ENCODE results near the gene IKZF1.

- TF ChIP-seq, protein P1, sequence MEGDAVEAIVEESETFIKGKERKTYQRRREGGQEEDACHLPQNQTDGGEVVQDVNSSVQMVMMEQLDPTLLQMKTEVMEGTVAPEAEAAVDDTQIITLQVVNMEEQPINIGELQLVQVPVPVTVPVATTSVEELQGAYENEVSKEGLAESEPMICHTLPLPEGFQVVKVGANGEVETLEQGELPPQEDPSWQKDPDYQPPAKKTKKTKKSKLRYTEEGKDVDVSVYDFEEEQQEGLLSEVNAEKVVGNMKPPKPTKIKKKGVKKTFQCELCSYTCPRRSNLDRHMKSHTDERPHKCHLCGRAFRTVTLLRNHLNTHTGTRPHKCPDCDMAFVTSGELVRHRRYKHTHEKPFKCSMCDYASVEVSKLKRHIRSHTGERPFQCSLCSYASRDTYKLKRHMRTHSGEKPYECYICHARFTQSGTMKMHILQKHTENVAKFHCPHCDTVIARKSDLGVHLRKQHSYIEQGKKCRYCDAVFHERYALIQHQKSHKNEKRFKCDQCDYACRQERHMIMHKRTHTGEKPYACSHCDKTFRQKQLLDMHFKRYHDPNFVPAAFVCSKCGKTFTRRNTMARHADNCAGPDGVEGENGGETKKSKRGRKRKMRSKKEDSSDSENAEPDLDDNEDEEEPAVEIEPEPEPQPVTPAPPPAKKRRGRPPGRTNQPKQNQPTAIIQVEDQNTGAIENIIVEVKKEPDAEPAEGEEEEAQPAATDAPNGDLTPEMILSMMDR (IDR thresholded peaks at IDR 0.05 in 2 of 3, conservative IDR thresholded peaks at IDR 0.05 in 1 of 3; ENCODE audit: borderline replicate concordance in 1 of 3, insufficient read depth in 1 of 3, low read depth in 2 of 3, low read length in 2 of 3) = peak; percentile 70 to 75 (median 73)
- TF ChIP-seq JUND (IDR thresholded peaks at IDR 0.05) (no peak), SIN3A (IDR thresholded peaks at IDR 0.05; ENCODE audit: low read depth) (no peak), ELF1 (IDR thresholded peaks at IDR 0.05; ENCODE audit: borderline replicate concordance, low read depth) (no peak), POLR2A (IDR thresholded peaks at IDR 0.05; ENCODE audit: borderline replicate concordance, extremely low read depth, insufficient read depth, insufficient read length) (no peak), POLR2AphosphoS5 (IDR thresholded peaks at IDR 0.05; ENCODE audit: low read depth, low read length) (no peak), EZH2 (IDR thresholded peaks at IDR 0.05) (no peak), ATF3 (IDR thresholded peaks at IDR 0.05) (no peak), SRF (IDR thresholded peaks at IDR 0.05; ENCODE audit: low read depth) (no peak)
These were observed 64.9 kb downstream of the IKZF1 start for GRCh38 chr7:50369143-50370026.
